Lung microvascular endothelial cell (primary cell): Measurements from ENCODE around the gene SIRT5. TPM values are rescaled to one million over a fixed set of nuclear protein-coding genes. Genes with fewer than 3 reads are reported as not detected.

Experiments used
- DNase-seq, 2 donors: peaks; one replicate each; pipeline versions ENCODE4 v3.0.0 to v3.0.0-alpha.2; 2010; ENCODE audit warnings: low read depth in 2 of 2
- total RNA-seq: library from RNA; depleted of rRNA; stranded (reverse); fragments of >200 nt; gene quantifications from 2 replicates; pipeline ENCODE4 v1.2.1, GENCODE V29; 2014

The SIRT5 gene
- 6.8 and 7.1 TPM in 2 replicates for total RNA-seq

DNA sequence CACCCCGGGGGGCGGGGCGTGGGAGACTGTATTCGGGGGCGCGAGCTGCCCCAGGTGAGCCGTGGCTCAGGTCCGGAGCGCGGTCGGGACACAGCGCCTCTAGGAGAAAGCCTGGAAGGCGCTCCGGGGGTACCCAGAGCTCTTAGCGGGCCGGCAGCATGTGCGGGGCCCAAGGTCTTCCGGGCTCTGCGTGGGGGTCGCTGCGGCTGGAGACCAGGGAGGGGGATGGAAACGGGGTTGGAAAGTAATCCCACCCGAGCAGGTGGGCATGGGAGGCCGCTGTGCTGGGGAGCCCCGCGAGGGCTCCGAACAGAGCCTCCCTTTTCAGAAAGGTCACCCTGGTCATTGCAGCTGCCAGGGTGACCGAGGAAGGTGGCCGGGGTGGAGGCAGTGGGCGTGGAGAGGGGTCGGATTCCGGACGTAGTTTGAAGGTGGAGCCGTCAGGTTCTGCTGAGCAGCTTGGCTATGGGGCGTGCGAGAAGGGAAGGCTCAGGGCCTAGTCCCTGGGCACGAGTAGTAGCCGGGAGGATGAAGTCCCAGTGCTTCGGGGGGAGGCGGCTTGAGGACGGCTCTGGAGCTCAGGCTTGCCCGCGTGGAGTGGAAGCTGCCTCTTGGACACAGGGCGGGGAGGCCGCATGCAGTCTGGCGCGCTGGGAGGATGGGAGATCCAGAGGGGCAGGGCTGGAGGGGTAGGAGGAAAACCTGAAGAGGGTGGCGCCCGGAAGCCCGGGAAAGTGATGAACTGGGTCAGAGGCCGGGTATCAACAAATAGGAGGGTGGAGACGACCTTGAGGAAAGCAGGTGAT is at the start of gene SIRT5:
SIRT5 (plus strand) TSS at position 31 of the 806 bp plus-strand sequence. CDS start 9,510 bp downstream, outside the sequence.
- DNase-seq: peak; percentile 82 to 83

DNA sequence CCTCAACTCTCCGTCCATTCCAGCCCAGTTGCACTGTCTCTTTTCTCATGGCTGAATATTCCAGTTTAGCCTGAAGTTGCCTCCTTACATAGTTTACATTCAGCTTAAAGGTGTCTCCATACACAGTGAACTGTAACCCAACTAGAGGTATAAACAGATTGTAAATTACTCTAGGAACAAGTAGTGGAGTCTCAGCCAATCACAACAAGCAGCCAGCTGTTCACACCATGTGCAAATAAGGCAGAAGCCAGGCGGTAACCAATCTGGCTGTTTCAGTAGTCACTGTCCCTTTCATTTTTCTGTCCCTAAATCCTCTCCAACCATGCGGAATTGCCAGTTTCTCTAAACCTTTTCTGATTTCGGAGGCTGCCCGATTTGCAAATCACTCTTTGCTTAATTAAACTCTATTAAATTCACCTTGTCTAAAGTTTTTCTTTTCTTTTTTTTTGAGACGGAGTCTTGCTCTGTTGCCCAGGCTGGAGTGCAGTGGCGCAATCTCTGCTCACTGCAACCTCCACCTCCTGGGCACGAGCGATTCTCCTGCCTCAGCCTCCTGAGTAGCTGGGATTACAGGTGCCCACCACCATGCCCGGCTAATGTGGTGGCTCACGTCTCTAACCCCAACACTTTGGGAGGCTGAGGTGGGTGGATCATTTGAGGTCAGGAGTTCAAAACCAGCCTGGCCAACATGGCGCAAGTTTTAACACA is 49.4 kb upstream of the SIRT5 start:
- DNase-seq: peak in 1 of 2 donors; percentile 34

DNA sequence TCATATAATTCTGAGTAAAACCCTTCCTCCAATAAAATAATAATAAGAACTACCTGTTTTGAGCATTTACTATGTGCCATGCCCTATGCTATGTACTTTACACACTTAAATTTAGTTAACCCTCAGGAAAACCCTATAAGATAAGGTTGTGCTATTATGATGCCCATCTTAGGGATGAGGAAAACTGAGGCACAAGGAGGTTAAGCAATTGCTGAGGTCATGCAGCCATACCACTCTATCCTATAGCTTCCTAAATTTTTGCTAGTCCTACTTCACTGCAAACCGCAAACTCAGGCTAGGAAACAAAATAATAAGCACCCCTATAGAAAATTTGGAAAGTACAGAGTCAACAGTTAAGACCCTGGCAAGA is 48.1 kb upstream of the SIRT5 start:
- DNase-seq: no peak

DNA sequence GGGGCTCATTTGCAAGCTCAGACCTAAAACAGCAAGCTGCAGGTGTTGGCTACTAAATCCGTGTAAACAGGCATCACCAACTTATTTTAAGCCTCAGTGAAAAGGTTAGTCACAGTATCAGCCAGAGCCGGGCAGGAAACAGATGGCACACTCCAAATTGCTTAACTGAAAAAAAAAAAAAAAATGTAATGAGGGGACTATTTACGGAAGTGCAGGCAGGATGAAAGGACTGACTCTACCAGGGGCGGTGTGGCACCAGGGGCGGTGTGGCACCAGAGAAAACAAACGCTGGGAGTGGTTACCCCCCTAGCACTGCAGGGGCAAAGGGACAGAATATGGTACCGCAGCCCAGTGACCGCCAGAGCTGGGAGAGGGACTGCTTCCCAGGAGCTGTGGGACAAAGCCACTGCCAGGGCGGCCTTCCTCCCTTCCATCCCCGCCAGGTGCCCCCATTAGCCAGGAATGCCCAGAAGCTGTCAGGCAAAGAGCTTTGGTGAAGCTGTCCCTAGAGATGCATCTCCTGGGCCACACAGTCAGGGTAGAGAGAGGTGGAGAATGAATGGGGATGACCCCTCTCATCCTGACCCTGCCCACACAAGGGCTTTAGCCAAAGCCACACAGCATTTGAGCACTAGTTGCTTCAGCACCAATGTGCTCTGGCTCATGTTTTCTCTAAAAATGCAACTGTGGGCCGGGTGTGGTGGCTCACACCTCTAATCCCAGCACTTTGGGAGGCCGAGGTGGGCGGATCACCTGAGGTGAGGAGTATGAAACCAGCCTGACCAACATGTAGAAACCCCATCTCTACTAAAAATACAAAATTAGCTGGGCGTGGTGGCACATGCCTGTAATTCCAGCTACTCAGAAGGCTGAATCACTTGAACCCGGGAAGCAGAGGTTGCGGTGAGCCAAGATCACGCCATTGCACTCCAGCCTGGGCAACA is 47.4 kb upstream of the SIRT5 start:
- DNase-seq: peak; percentile 92 to 93

DNA sequence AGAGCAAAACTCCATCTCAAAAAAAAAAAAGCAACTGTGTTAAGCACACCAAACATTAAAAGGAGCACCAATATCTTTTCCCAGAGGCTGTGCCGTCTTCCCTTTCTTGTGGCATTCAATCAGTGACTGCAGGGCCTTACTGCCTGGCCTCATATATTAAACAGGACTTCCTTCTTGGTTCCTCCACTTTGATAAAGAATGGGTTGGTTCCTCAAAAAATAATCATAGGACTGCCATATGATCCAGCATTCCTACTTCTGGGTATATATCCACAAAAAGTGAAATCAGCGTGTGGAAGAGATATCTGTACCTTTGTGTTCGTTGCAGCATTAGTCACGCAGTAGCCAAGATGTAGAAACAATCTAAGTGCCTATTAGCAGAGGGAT is 46.7 kb upstream of the SIRT5 start:
- peak in 1 of 2 donors; percentile 24 for DNase-seq

DNA sequence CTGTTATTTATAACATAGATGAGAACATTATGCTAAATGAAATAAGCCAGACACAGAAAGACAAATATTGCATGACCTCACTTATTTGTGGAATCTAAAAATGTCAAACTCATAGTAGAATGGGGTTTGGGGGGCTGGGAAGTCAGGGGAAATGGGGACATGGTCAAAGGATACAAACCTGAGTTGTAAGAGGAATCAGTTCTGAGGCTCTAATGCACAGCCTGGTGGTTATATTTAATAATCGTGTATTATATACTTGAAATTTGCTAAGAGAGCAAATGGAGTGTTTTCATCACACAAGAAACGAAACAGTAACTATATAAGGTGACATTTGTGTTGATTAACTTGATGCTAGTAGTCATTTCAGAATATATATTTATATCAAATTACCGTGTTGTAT is 46.2 kb upstream of the SIRT5 start:
- peak; percentile 49 to 50 for DNase-seq

- DNase-seq: peak in 1 of 2 donors; percentile 55
Measured at GRCh38 chr6:13528777-13529343, 45.5 kb upstream of the SIRT5 start.

DNA sequence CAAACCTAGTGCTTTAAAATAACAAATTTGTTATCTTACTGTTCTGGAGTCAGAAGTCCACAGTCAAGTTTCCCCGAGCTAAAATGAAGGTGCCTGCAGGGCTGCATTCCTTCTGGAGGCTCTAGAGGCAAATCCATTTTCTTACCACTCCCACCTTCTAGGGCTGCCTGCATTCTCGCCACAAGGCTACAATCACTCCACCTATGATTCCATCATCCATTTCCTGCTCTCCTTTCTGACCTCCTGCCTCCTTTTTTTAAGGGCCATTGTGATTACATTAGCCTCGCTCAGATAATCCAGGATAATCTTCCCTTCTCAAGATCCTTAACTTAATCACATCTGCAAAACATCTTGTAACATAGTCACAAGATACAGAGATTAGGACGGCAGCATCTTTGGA is 42.4 kb upstream of the SIRT5 start:
- no peak for DNase-seq

- DNase-seq: no peak
Measured at GRCh38 chr6:13534536-13534935, 39.9 kb upstream of the SIRT5 start.

DNA sequence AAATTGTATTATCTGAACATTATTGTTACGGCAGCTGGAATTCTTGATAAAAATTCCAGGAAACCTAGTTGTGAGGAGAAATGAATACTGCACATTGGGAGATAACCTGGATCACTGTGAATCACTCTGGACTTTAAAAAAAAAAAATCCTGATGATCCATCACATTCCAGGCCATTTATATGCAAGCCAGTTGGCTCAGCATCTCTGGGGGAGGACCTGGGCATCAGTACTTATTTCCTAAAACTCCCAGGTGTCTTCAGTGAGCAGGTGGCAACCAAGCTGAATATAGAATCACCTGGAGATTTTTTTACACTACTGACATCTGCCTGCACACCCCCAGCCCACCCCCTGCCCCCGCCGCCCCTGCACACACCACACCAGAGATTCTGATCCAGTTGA is 39.1 kb upstream of the SIRT5 start:
- peak in 1 of 2 donors; percentile 36 for DNase-seq

GRCh38 chr6:13536796-13537526 is 37.4 kb upstream of the SIRT5 start:
- no peak for DNase-seq

GRCh38 chr6:13537527-13537897 is 36.9 kb upstream of the SIRT5 start:
- peak in 1 of 2 donors; percentile 37 for DNase-seq

- peak; percentile 79 for DNase-seq
Measured at GRCh38 chr6:13538084-13538483, 36.3 kb upstream of the SIRT5 start.

GRCh38 chr6:13538600-13538999 is 35.8 kb upstream of the SIRT5 start:
- no peak for DNase-seq

DNA sequence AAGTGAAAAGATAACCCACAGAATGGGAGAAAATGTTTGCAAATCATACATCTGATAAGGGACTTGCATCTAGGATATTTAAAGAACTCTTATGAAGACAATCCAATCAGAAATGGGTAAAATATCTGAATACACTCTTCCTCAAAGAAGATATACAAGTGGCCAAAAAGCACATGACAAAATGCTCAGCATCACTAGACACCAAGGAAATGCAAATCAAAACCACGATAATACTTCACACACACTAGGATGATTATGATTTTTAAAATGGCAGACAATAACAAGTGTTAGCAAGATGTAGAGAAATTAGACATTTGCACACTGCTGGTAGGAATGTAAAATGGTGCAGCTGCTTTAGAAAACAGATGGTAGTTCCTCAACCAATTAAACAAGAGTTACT is 34.8 kb upstream of the SIRT5 start:
- DNase-seq: no peak

DNA sequence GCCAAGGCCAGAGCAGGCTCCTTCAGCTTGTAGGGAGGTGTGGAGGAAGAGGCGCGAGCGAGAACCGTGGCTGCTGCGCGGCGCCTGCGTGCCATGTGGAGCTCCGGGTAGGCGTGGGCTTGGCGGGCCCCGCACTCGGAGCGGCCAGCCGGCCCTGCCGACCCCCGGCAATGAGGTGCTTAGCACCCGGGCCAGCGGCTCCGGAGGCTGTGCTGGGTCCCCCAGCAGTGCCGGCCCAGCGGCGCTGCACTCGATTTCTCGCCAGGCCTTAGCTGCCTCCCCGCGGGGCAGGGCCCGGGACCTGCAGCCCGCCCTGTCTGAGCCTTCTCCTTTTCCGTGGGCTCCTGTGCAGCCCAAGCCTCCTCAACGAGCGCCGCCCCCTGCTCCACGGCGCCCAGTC is 32.9 kb upstream of the SIRT5 start:
- no peak for DNase-seq

GRCh38 chr6:13544454-13545186 is 29.8 kb upstream of the SIRT5 start:
- no peak for DNase-seq

DNA sequence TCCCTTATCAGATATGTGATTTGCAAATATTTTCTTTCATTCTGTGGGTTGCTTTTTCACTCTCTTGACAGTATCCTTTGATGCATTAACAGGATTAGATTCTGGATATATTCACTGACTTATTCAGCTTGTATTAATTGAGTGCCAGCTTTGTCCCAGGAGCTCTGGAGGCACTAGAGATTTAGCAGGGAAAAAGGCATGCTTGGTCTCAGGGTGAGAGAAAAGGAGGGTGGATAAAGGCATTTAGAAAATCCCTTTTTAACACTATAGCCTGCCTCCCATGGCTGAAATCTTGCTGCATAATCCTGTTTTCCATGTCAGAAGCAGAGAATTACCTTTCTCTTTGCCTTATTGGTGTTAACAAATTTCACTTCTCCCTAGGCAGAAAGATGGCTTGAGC is 28.5 kb upstream of the SIRT5 start:
- DNase-seq: no peak

- no peak for DNase-seq
Measured at GRCh38 chr6:13548500-13549210, 25.7 kb upstream of the SIRT5 start.
